Peyer's patch (tissue), 4 donors: ENCODE results near the gene CDKAL1. TPM values are rescaled to one million over a fixed set of nuclear protein-coding genes. Genes with fewer than 3 reads are reported as not detected.

Experiments used
- DNase-seq, 3 donors: peaks; one replicate each; pipeline ENCODE4 v3.0.0-alpha.2; 2017 to 2019
- H3K27ac ChIP-seq, 4 donors: fragments of 200-600 bp; sonication (generic); one replicate each; pipeline ENCODE4 v1.5.1; 2016 to 2019
- H3K27me3 ChIP-seq, 2 donors: fragments of 200-600 bp; sonication (generic); one replicate each; pipeline ENCODE4 v1.5.1; 2019
- H3K36me3 ChIP-seq, 3 donors: fragments of 200-600 bp; sonication (generic); one replicate each; pipeline ENCODE4 v1.5.1; 2016 to 2019
- H3K4me1 ChIP-seq, 4 donors: fragments of 200-600 bp; sonication (generic); one replicate each; pipeline ENCODE4 v1.5.1; 2016 to 2019
- H3K4me3 ChIP-seq, 4 donors: fragments of 200-600 bp; sonication (generic); 1 replicate in 3 of 4; 2 replicates in 1 of 4; pipeline ENCODE4 v1.5.1; 2016 to 2019; ENCODE audit warnings: mild to moderate bottlenecking in 1 of 4
- H3K9me3 ChIP-seq, 4 donors: fragments of 200-600 bp; sonication (generic); one replicate each; pipeline ENCODE4 v1.5.1; 2016 to 2019; ENCODE audit warnings: mild to moderate bottlenecking in 1 of 4
- POLR2A ChIP-seq, 2 donors: fragments of 450-650 bp; IDR thresholded peaks; one replicate each; pipeline ENCODE4 v1.5.1; 2017; ENCODE audit warnings: antibody characterized with exemption in 2 of 2, mild to moderate bottlenecking in 2 of 2, moderate library complexity in 2 of 2
- total RNA-seq, 4 donors: library from RNA; depleted of rRNA; stranded (reverse); fragments of >200 nt; gene quantifications; one replicate each; pipeline ENCODE4 v1.1.0, GENCODE V29; 2016
- TF ChIP-seq, protein P1 (sequence below), 6 experiments: fragments of 450-650 bp in 4 of 6; fragments of 200-600 bp in 2 of 6; sonication (generic) in 1 of 6; IDR thresholded peaks; one replicate each; pipeline ENCODE4 v1.5.1; 2017 to 2019; ENCODE audit warnings: antibody characterized with exemption in 6 of 6, mild to moderate bottlenecking in 3 of 6, moderate library complexity in 1 of 6

CDKAL1 gene
- total RNA-seq, 4 donors from 2014 or later: 10.3 to 31.4 (median 11.6) TPM

DNA sequence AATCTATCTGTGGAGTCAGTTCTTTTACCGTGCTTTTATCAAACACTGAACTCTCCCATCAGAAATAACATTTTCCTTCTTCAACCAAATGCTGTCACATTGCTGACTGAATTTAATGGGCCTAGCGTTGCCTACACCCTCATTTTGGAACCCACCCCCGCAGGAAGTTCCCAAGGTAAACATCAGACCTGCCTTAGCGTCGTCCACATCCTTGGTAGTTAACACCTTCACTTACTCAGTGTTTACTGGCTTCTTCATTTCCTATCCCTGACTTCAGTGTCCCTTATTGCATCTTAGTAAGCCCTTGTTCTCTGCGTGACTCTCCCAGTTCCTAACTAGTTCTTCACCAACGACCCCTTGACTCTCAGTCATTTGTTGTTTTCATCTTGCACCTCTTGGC lies 567.9 kb downstream of the CDKAL1 start:
- no peaks in the 10 kb centered on the region for H3K27me3 ChIP-seq
- H3K4me1 ChIP-seq: no peaks in the 10 kb centered on the region
- no peak overlapping the region for H3K27ac ChIP-seq
- H3K4me3 ChIP-seq: no peak overlapping the region
- no peak for DNase-seq
- no peaks in the 10 kb centered on the region for H3K9me3 ChIP-seq
- TF ChIP-seq, protein P1, sequence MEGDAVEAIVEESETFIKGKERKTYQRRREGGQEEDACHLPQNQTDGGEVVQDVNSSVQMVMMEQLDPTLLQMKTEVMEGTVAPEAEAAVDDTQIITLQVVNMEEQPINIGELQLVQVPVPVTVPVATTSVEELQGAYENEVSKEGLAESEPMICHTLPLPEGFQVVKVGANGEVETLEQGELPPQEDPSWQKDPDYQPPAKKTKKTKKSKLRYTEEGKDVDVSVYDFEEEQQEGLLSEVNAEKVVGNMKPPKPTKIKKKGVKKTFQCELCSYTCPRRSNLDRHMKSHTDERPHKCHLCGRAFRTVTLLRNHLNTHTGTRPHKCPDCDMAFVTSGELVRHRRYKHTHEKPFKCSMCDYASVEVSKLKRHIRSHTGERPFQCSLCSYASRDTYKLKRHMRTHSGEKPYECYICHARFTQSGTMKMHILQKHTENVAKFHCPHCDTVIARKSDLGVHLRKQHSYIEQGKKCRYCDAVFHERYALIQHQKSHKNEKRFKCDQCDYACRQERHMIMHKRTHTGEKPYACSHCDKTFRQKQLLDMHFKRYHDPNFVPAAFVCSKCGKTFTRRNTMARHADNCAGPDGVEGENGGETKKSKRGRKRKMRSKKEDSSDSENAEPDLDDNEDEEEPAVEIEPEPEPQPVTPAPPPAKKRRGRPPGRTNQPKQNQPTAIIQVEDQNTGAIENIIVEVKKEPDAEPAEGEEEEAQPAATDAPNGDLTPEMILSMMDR (IDR thresholded peaks at IDR 0.05): no peak
- no peak for TF ChIP-seq POLR2A (IDR thresholded peaks at IDR 0.05)
- H3K36me3 ChIP-seq: no peaks in the 10 kb centered on the region

DNA sequence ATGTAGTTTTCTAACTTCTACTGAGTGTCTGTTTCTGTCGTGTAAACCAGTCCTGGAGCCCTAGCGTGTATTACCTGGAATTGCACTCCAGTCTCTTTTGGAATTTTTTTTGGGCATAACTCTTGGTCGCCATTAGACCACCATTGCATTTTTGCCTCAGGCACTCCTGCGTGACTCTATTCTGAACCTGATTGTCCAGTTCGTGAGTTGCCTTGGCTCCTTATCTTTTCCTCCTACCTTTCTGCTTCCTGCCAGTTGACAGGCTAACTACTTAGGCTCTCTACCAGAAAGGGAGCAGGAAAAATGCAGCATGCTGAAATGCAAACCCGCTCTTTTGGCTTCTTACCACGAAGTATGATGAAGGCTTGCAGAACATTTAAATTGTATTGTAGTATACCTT lies 568.4 kb downstream of the CDKAL1 start:
- no peak for DNase-seq
- TF ChIP-seq, protein P1 (IDR thresholded peaks at IDR 0.05): no peak
- no peak for TF ChIP-seq POLR2A (IDR thresholded peaks at IDR 0.05)
- H3K4me1 ChIP-seq: no peaks in the 10 kb centered on the region
- H3K27ac ChIP-seq: no peak overlapping the region
- no peaks in the 10 kb centered on the region for H3K36me3 ChIP-seq
- H3K4me3 ChIP-seq: no peak overlapping the region
- no peaks in the 10 kb centered on the region for H3K27me3 ChIP-seq
- H3K9me3 ChIP-seq: no peaks in the 10 kb centered on the region

DNA sequence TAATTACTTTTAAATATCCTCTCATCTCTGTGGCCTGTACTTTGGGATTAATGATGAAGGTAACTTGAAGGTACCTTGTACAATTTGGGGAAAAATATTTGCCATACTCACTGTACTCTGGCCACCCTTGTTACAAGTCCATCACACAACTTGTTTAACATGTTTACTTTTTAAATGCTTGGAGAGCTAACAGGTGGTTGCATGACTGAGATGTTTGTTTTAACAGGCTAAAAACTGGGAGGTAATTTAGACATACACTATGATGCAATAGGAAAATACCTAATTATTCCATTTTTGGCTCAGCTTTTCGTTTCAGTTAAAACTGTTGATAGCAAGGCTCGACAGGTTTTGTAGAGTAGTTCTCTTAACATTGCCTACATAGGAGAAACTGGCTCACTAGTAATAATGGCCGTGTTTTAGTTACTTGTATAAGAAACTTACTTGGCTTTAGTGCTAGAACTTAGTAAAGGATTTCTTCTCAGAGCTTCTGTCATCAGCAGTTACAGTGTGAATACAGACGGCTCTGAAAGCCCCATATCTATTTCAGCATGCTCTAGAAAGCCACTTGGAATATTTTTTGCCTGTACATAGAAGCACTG lies 569.5 kb downstream of the CDKAL1 start:
- no peak for TF ChIP-seq POLR2A (IDR thresholded peaks at IDR 0.05)
- TF ChIP-seq, protein P1 (IDR thresholded peaks at IDR 0.05): no peak
- Histone ChIP-seq H3K9me3 (no peaks in the 10 kb centered on the region), H3K27me3 (no peaks in the 10 kb centered on the region), H3K36me3 (no peaks in the 10 kb centered on the region), H3K4me1 (no peaks in the 10 kb centered on the region), H3K27ac (no peak overlapping the region), H3K4me3 (no peak overlapping the region)
- DNase-seq: no peak

DNA sequence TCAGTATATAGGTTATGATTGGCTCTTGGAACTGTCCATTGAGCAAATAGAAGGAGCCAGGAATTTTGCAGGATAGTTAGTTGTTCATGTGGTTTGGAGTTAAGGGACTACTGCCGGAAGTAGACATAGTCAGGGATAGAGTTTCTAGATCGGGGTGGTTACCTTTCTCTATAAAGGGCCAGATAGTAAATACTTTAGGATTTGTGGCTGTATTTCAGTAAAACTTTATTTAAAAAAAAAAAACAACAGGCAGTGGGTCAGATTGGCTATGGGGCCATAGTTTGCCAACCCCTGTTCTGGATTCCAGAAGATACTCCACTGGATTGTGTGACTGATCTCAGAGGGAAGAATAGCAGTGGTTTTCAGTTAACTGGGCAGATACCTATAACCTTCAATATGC lies 570.0 kb downstream of the CDKAL1 start:
- no peak overlapping the region for H3K4me3 ChIP-seq
- no peak for DNase-seq
- no peaks in the 10 kb centered on the region for H3K4me1 ChIP-seq
- TF ChIP-seq POLR2A (IDR thresholded peaks at IDR 0.05): no peak
- TF ChIP-seq, protein P1 (IDR thresholded peaks at IDR 0.05): no peak
- no peaks in the 10 kb centered on the region for H3K27me3 ChIP-seq
- H3K36me3 ChIP-seq: no peaks in the 10 kb centered on the region
- H3K27ac ChIP-seq: no peak overlapping the region
- H3K9me3 ChIP-seq: no peaks in the 10 kb centered on the region

DNA sequence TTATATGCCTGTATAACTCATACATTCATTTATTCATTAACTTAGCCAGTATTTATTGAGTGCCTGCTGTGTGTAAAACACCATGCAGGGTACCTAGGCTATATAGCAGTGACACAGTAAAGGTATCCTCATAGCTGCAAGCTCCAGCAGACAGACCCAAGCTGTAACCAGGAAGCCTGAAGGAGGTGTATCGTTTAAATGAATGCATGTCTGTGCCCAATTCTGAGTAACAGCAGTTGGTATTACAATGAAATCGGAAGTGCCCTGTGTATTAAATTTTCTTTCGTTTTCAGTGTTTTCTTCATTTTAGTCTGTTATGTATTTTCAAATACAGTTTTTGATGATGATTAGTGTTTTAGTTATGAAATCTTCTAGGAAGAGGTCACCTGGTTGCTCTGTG lies 573.5 kb downstream of the CDKAL1 start:
- H3K27ac ChIP-seq: no peak overlapping the region
- H3K9me3 ChIP-seq: no peaks in the 10 kb centered on the region
- DNase-seq: no peak
- no peaks in the 10 kb centered on the region for H3K4me1 ChIP-seq
- no peak overlapping the region for H3K4me3 ChIP-seq
- H3K36me3 ChIP-seq: no peaks in the 10 kb centered on the region
- TF ChIP-seq, protein P1 (IDR thresholded peaks at IDR 0.05): no peak
- no peak for TF ChIP-seq POLR2A (IDR thresholded peaks at IDR 0.05)
- H3K27me3 ChIP-seq: no peaks in the 10 kb centered on the region
